ENCODE measurements around the gene MVK.

MVK gene

DNA sequence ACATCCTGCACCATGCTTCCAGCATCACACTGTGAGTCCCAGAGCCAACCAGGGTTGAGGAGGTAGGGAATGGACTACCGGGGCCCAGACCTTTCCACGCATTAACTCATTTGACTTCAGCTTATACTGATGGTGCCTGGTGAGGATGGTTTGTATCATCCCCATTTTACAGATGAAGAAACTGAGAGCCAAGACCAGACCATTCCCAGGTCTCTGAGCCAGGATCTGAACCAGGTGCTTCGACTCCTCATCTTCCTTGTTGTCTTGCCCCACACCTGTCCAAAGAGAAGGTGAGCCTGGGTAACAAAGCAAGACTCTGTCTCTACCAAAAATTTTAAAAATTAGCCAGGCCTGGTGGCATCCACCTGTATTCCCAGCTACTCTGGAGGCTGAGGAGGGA is 64.4 kb downstream of the MVK start:
- no peak for DNase-seq

GRCh38 chr12:109638735-109639134 is 65.1 kb downstream of the MVK start:
- no peak for DNase-seq

GRCh38 chr12:109639151-109639872 is 65.7 kb downstream of the MVK start:
- DNase-seq, result no peak

DNA sequence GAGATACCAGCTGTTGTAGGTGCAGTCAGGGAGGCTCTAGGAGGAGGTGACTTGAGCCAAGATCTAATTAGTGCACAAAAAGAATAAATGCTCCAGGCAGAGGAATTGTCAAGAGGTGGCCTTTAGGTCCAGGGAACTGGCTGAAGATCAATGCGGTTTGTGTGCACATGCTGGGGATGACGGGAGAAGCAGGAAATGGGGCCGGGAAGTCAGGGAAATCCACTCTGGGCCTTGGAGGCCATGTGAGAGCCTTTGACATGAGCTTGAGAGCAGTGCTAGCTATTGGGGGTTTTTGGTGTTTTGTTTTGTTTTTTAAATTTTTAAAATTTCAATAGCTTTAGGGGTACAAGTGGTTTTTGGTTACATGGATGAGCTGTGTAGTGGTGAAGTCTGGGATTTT is 67.4 kb downstream of the MVK start:
- no peak for DNase-seq

GRCh38 chr12:109641422-109641821 is 67.8 kb downstream of the MVK start:
- no peak for DNase-seq

GRCh38 chr12:109642506-109643132 is 69.0 kb downstream of the MVK start:
- DNase-seq, result no peak

GRCh38 chr12:109645194-109645593 is 71.6 kb downstream of the MVK start:
- DNase-seq, result no peak

- DNase-seq, result no peak
Measured at GRCh38 chr12:109645708-109646107, 72.1 kb downstream of the MVK start.

Data from NCI-H748 treated with DMSO at 0.1 percent for 48 hours (cell line).